HepG2 (cell line): Measurements from ENCODE around the gene VDAC1. TPM values are rescaled to one million over a fixed set of nuclear protein-coding genes. Genes with fewer than 3 reads are reported as not detected.
A peak's percentile ranks its signal among the peaks of the same experiment; 100 is the strongest.

Source experiments
- FOXP4 ChIP-seq: sonication (generic); formaldehyde crosslinking; IDR thresholded peaks from 2 replicates; pipeline ENCODE4 v1.4.0; 2020; ENCODE audit warnings: missing genetic modification reagents
- JUNB ChIP-seq: sonication (generic); formaldehyde crosslinking; IDR thresholded peaks from 2 replicates; pipeline ENCODE4 v1.8.0; 2022; ENCODE audit warnings: missing genetic modification reagents, mild to moderate bottlenecking, borderline replicate concordance
- MLXIP ChIP-seq: sonication (generic); formaldehyde crosslinking; IDR thresholded peaks from 2 replicates; pipeline ENCODE4 v1.9.0; 2021; ENCODE audit warnings: missing genetic modification reagents, borderline replicate concordance
- MXD1 ChIP-seq: sonication (generic); formaldehyde crosslinking; IDR thresholded peaks from 2 replicates; pipeline ENCODE4 v1.4.0; 2020; ENCODE audit warnings: mild to moderate bottlenecking, missing genetic modification reagents
- NCOA1 ChIP-seq: sonication (generic); formaldehyde crosslinking; IDR thresholded peaks from 2 replicates; pipeline ENCODE4 v1.9.0; 2021; ENCODE audit warnings: missing genetic modification reagents
- PATZ1 ChIP-seq: sonication (generic); formaldehyde crosslinking; IDR thresholded peaks from 2 replicates; pipeline ENCODE4 v1.4.0; 2020; ENCODE audit warnings: missing genetic modification reagents
- SKIL ChIP-seq: sonication (generic); formaldehyde crosslinking; IDR thresholded peaks from 2 replicates; pipeline ENCODE4 v1.8.0; 2022; ENCODE audit warnings: missing genetic modification reagents, mild to moderate bottlenecking, moderate library complexity, borderline replicate concordance
- SNRNP70 ChIP-seq: fragments of 200-400 bp; formaldehyde crosslinking; IDR thresholded peaks from 2 replicates; pipeline ENCODE4 v1.6.1; 2017; ENCODE audit warnings: mild to moderate bottlenecking, low read depth, low read length, moderate library complexity
- ZNF33B ChIP-seq: sonication (generic); formaldehyde crosslinking; IDR thresholded peaks from 2 replicates; pipeline ENCODE4 v1.5.1; 2020; ENCODE audit warnings: mild to moderate bottlenecking, missing genetic modification reagents
- ZNF556 ChIP-seq: sonication (generic); formaldehyde crosslinking; IDR thresholded peaks from 2 replicates; pipeline ENCODE4 v1.4.0; 2020; ENCODE audit warnings: mild to moderate bottlenecking, missing genetic modification reagents, borderline replicate concordance
- ZNF646 ChIP-seq: sonication (generic); formaldehyde crosslinking; IDR thresholded peaks from 2 replicates; pipeline ENCODE4 v1.9.0; 2021; ENCODE audit warnings: mild to moderate bottlenecking, missing genetic modification reagents
- polyA plus RNA-seq, 8 experiments: library from polyadenylated mRNA; depleted of rRNA in 3 of 8; stranded (reverse) in 7 of 8; unstranded in 1 of 8; fragments of >200 nt; fragmentation: Illumina TruSeq in 4 of 8; extraction: Trizol in 4 of 8; gene quantifications; 2 replicates each; pipeline versions ENCODE4 v1.2.1 to v1.2.3, GENCODE V29; 2011 to 2016; ENCODE audit warnings: low read depth in 4 of 8, missing spikeins in 1 of 8, mixed read lengths in 1 of 8; ENCODE audit not compliant: insufficient read depth in 1 of 8
- total RNA-seq, 5 experiments: library from RNA; depleted of rRNA; stranded (reverse); fragments of >200 nt; fragmentation: Illumina TruSeq; extraction: Trizol; gene quantifications; 2 replicates each; pipeline ENCODE4 v1.2.3, GENCODE V29; 2016; ENCODE audit warnings: low read depth in 1 of 5

Gene VDAC1
- total and polyA plus RNA-seq, 2 of the 13 experiments (the other 11 are each of a cell fraction or from before 2014, with no cell fraction given): 112 to 380 TPM

- TF ChIP-seq PATZ1 (CRISPR knock-in tag): peak; percentile 22; the same call in 1 of the 2 replicates
- TF ChIP-seq NCOA1 (CRISPR knock-in tag): no peak
- TF ChIP-seq ZNF646 (CRISPR knock-in tag): no peak
- TF ChIP-seq SNRNP70: no peak
- no peak for TF ChIP-seq MLXIP (CRISPR knock-in tag)
- TF ChIP-seq SKIL (CRISPR knock-in tag): no peak
- TF ChIP-seq ZNF556: 0 out of 2 replicates have a peak, but pooled peaks have one; percentile 12
- TF ChIP-seq ZNF33B: no peak
- TF ChIP-seq MXD1 (CRISPR knock-in tag): no peak
- peak; percentile 49; the same call in 1 of the 2 replicates for TF ChIP-seq FOXP4 (CRISPR knock-in tag)
- TF ChIP-seq JUNB (CRISPR knock-in tag): no peak
These were observed 9.8 kb downstream of the VDAC1 start (continued) for GRCh38 chr5:133994990-133995333.
